ENCODE measurements around the gene CCDC13. TPM values are rescaled to one million over a fixed set of nuclear protein-coding genes. Genes with fewer than 3 reads are reported as not detected.

Gene CCDC13
- total RNA-seq, 1 donor from 2014 or later: 2.4 TPM

DNA sequence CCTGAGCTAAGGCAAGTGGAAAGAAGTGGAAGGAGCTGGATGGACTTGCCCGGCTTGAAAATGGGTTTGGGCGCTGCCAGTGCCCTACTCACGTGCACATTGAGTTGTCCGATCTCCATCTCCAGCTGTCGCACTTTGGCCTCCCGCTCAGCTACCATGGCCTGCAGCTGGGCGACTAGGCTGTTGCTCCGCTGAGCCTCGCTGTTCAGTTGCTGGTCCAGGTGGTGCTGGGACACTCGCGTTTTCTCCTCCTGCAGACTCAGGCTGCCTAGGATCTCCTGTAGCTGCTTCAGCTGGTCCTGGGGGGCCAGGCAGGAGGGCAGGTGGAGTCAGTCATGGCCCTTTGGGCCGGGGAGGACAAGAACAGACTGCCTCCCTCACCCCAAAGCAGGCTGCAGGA, 37.4 kb downstream of the CCDC13 start:
- H3K4me1 Mint-ChIP-seq (ENCODE audit: unreplicated experiment): peaks cover 8% of the 10 kb centered on the region
- H3K9me3 Mint-ChIP-seq: no peaks in the 10 kb centered on the region

DNA sequence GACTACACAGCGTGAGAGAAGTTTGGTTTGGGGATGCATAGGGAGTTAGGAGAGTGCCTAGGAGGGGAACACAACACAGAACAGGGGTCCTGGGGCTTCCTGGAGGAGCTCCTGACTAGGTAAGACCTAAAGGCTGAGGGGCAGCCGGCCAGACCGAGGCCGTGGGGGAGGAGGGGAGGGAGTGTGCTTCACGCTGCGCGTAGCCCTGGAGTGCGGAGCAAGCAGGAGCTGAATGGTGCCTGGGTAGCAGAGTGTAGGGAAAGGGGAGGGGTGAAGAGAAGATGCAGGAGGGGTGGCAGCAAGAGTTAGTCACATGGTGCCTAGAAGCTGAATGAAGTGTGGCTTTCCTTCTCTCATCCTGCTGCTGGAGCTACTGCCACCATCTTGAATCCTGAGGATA, 38.0 kb downstream of the CCDC13 start:
- TF ChIP-seq, protein P1, sequence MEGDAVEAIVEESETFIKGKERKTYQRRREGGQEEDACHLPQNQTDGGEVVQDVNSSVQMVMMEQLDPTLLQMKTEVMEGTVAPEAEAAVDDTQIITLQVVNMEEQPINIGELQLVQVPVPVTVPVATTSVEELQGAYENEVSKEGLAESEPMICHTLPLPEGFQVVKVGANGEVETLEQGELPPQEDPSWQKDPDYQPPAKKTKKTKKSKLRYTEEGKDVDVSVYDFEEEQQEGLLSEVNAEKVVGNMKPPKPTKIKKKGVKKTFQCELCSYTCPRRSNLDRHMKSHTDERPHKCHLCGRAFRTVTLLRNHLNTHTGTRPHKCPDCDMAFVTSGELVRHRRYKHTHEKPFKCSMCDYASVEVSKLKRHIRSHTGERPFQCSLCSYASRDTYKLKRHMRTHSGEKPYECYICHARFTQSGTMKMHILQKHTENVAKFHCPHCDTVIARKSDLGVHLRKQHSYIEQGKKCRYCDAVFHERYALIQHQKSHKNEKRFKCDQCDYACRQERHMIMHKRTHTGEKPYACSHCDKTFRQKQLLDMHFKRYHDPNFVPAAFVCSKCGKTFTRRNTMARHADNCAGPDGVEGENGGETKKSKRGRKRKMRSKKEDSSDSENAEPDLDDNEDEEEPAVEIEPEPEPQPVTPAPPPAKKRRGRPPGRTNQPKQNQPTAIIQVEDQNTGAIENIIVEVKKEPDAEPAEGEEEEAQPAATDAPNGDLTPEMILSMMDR (conservative IDR thresholded peaks at IDR 0.05): no peak
- Mint-ChIP-seq H3K27ac (no peak overlapping the region), H3K27me3 (no peaks in the 10 kb centered on the region), H3K9me3 (no peaks in the 10 kb centered on the region), H3K4me1 (ENCODE audit: unreplicated experiment) (peaks cover 8% of the 10 kb centered on the region), H3K4me3 (no peak overlapping the region), H3K36me3 (no peaks in the 10 kb centered on the region)
- DNase-seq (ENCODE audit: extremely low spot score, unreplicated experiment): no peak

More for the DNA sequence above, 37.4 kb downstream of the CCDC13 start:
- DNase-seq (ENCODE audit: extremely low spot score, unreplicated experiment): no peak
- TF ChIP-seq, protein P1 (conservative IDR thresholded peaks at IDR 0.05): no peak
- H3K36me3 Mint-ChIP-seq: no peaks in the 10 kb centered on the region
- peaks cover 2% of the 10 kb centered on the region for H3K27me3 Mint-ChIP-seq
- no peak overlapping the region for H3K27ac Mint-ChIP-seq
- no peak overlapping the region for H3K4me3 Mint-ChIP-seq

DNA sequence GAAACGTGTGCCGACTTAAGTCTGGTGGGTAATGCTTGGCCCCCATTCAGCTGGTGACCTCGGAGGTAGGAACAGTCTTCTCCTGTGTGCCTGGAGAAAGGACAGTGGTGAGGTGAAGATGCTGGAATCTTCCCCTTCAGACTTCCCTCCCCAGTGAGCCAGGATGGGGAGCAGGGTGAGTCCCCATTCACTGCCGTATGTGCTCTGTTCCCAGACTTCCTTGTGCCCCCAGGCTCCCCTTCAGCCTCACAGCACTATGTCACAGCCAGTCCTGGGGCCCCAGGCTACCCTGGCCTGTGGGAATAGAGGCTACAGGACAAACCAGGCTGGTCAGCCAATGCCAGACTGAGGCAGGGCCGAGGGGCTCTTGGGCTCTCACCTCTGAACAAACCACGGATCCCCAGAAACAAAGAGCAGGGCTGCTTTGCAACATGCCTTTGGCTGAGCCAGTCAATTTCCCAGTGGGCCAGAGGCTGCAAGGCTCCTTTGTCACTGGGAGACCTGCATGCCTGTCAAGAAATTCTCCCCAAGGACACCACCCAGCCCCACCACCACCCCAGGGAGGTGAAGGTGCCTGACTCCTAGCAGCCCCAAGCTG, 38.7 kb downstream of the CCDC13 start:
- Mint-ChIP-seq H3K4me1 (ENCODE audit: unreplicated experiment) (peaks cover 8% of the 10 kb centered on the region), H3K4me3 (no peak overlapping the region), H3K36me3 (no peaks in the 10 kb centered on the region), H3K9me3 (no peaks in the 10 kb centered on the region), H3K27me3 (no peaks in the 10 kb centered on the region), H3K27ac (no peak overlapping the region)
- DNase-seq (ENCODE audit: extremely low spot score, unreplicated experiment): no peak
- TF ChIP-seq, protein P1 (conservative IDR thresholded peaks at IDR 0.05): no peak

DNA sequence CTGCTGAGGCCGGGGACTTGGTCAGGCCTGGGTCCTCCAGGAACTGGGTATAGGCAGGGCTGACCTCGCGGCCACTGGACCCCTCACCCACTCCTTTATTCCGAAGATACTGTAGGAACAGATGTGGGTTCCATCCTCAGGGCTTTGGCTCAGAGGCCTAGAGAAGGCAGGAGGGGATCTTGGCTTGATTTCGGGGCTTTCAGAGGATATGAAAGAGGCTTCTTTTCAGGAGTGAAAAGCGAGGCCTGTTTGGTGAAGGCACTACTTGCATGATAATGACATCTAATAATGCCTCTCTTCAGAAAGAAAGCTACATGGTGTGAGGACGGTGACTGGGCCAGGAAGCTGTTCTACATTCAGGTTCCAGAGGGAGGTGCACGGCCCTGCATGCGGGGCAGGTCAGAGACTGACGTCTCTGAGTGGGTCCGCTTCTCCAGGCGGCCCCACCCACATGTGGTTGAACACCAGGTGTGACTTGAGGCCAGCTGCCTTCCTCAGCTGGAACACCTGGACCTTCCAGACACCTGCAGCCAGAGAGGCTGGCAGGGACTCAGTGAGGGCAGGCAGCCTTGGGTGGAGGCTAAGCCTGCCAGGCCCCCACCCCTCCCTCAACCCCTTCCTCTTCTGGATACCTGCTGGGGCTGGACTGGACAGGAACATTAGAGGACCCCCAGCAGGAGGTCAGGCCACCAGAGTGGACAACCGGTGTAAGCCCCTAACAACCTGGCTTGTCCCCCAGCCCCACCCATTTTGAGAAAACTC, 39.4 kb downstream of the CCDC13 start:
- Mint-ChIP-seq H3K4me1 (ENCODE audit: unreplicated experiment) (peaks cover 8% of the 10 kb centered on the region), H3K4me3 (no peak overlapping the region), H3K27ac (no peak overlapping the region), H3K27me3 (no peaks in the 10 kb centered on the region), H3K9me3 (no peaks in the 10 kb centered on the region), H3K36me3 (no peaks in the 10 kb centered on the region)
- TF ChIP-seq, protein P1 (conservative IDR thresholded peaks at IDR 0.05): no peak
- DNase-seq (ENCODE audit: extremely low spot score, unreplicated experiment): peak; percentile 45

DNA sequence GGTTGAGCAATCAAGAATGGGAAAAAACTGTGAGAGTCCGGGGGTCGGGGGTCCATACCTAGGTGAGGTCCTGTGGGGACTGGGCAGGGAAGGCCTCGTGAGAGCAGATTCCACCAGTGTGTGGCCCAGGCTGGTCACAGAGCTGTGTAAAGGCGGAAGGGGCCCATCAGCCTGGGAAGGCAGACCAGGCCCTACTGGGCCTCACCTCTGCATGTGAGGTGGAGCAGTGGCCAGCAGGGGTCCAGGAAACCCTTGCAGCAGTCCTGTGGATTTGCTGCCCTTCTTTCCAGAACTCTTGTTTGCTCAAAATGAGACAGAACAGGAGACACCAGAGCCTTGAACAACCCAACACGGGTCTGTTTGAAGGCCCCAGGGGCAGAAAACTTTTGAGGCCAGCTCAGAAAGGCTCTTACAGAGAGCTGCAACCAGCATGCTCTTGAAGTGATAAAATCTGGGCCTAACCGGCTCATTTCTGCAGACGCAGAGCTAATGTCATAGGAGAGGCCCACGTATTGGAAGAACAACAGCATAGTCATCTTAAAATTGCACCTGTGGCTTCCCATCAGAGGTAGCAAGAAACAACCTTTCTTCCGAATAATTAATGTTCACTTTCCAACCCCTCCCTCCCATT, 40.1 kb downstream of the CCDC13 start:
- peak; percentile 53 for DNase-seq (ENCODE audit: extremely low spot score, unreplicated experiment)
- TF ChIP-seq, protein P1 (conservative IDR thresholded peaks at IDR 0.05): peak; percentile 55
- no peaks in the 10 kb centered on the region for H3K36me3 Mint-ChIP-seq
- H3K27me3 Mint-ChIP-seq: no peaks in the 10 kb centered on the region
- H3K9me3 Mint-ChIP-seq: no peaks in the 10 kb centered on the region
- H3K27ac Mint-ChIP-seq: no peak overlapping the region
- H3K4me3 Mint-ChIP-seq: no peak overlapping the region
- peaks cover 8% of the 10 kb centered on the region for H3K4me1 Mint-ChIP-seq (ENCODE audit: unreplicated experiment)

Data from type B pancreatic cell (in vitro differentiated cells).